ENCODE data around the gene USHBP1. TPM values are rescaled to one million over a fixed set of nuclear protein-coding genes. Genes with fewer than 3 reads are reported as not detected.

The USHBP1 gene
- total RNA-seq, 1 donor from 2014 or later: 0.29 TPM

DNA sequence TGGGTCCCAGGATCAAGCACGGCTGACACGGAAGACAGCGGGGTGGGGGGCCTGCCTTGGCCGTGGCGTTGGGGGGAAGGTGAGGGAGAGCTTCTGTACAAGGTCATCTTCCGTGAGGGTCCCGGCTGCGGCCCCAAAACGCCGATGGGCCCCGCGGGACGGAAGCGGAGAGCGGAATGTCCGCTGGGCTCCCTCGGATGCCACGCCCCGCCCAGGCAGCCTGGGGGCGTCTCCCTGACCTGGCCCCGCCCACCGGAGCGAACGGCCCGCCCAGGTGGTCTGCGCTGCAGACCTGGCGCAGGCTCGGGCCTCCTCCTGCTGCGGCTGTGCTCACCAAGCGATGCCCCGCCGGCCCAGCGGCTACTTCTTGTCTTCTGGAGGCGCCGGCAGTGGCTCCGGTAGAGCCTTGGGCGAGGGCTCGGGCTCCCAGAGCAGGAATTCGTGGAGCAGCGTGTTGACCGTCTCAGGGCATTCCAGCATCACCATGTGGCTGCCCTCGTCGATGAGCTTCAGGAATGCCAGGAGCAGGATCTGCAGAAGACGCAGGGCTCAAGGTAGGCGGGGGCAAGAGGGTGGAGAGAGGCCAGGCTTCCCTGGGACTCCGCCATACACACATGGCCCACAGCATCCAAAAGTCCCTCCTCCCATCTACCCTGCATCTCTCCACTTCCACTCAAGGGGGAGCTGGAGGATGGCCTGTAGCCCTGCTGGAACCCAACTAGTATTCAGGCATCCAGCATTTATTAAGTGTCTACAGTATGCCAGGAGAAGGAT lies 27.9 kb upstream of the USHBP1 start:
- Mint-ChIP-seq H3K4me1 (ENCODE audit: unreplicated experiment) (peaks cover 4% of the 10 kb centered on the region), H3K27ac (peak overlapping the region; percentile 88), H3K9me3 (no peaks in the 10 kb centered on the region), H3K36me3 (peaks cover 3% of the 10 kb centered on the region), H3K27me3 (no peaks in the 10 kb centered on the region), H3K4me3 (peak overlapping the region; percentile 89)
- DNase-seq (ENCODE audit: extremely low spot score, unreplicated experiment): peak; percentile 89
- TF ChIP-seq, protein P1, sequence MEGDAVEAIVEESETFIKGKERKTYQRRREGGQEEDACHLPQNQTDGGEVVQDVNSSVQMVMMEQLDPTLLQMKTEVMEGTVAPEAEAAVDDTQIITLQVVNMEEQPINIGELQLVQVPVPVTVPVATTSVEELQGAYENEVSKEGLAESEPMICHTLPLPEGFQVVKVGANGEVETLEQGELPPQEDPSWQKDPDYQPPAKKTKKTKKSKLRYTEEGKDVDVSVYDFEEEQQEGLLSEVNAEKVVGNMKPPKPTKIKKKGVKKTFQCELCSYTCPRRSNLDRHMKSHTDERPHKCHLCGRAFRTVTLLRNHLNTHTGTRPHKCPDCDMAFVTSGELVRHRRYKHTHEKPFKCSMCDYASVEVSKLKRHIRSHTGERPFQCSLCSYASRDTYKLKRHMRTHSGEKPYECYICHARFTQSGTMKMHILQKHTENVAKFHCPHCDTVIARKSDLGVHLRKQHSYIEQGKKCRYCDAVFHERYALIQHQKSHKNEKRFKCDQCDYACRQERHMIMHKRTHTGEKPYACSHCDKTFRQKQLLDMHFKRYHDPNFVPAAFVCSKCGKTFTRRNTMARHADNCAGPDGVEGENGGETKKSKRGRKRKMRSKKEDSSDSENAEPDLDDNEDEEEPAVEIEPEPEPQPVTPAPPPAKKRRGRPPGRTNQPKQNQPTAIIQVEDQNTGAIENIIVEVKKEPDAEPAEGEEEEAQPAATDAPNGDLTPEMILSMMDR (conservative IDR thresholded peaks at IDR 0.05): peak; percentile 75

DNA sequence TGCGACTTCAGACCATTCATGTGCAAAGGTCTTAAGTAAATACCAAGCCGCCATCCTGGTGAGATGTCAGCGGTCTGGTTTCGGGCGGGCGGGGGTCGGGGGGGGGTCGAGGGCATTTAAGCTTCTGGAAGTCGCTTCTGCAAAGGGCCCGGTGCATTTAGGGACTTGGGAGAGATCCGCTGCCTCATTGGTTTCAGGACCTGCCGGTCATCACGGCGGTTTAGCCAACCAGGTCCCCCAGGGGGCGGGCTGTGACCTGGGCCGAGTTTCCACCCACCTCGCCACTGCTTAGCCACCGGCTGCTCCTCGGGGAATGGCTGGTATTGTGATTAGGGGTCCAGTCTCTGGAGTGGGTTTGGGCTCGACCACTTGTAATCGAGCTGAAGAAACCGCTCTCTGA lies 24.9 kb upstream of the USHBP1 start:
- DNase-seq (ENCODE audit: extremely low spot score, unreplicated experiment): no peak
- TF ChIP-seq, protein P1 (conservative IDR thresholded peaks at IDR 0.05): no peak
- no peak overlapping the region for H3K27ac Mint-ChIP-seq
- no peak overlapping the region for H3K4me3 Mint-ChIP-seq
- H3K36me3 Mint-ChIP-seq: no peaks in the 10 kb centered on the region
- H3K4me1 Mint-ChIP-seq (ENCODE audit: unreplicated experiment): peaks cover 4% of the 10 kb centered on the region
- H3K27me3 Mint-ChIP-seq: no peaks in the 10 kb centered on the region
- no peaks in the 10 kb centered on the region for H3K9me3 Mint-ChIP-seq

DNA sequence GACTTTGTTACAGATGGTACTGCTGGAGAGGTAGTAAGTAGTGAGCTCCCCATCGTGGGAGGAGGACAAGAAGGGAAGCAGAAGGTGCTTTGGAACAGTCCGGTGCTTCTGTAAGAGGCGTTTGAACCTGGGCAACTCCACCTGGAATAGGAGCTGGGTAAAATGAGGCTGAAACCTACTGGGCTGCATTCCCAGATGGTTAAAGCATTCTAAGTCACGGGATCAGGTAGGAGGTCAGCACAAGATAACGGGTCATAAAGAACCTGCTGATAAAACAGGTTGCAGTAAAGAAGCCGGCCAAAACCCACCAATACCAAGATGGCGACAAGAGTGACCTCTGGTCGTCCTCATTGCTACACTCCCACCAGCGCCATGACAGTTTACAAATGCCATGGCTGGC lies 22.2 kb upstream of the USHBP1 start:
- peaks cover 3% of the 10 kb centered on the region for H3K27me3 Mint-ChIP-seq
- TF ChIP-seq, protein P1 (conservative IDR thresholded peaks at IDR 0.05): no peak
- no peak overlapping the region for H3K4me3 Mint-ChIP-seq
- H3K4me1 Mint-ChIP-seq (ENCODE audit: unreplicated experiment): no peaks in the 10 kb centered on the region
- H3K9me3 Mint-ChIP-seq: no peaks in the 10 kb centered on the region
- no peaks in the 10 kb centered on the region for H3K36me3 Mint-ChIP-seq
- no peak overlapping the region for H3K27ac Mint-ChIP-seq
- DNase-seq (ENCODE audit: extremely low spot score, unreplicated experiment): no peak

DNA sequence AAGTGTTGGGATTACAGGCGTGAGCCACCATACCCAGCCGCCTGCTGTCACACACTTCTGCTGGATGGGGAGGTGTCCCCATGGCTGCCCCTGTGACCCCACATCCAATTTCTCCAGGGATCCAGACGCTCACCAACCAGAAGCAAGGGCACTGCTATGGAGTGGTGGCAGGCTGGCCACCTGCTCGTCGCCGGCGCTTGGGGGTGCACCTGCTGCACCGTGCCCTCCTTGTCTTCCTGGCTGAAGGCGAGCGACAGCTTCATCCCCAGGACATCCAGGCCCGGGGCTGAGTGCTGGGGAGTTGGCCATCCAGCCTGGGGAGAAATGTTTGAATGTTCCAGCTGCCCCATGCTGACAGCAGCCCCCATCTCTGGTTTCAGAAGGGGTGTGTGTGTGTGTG lies 21.7 kb upstream of the USHBP1 start:
- no peak for DNase-seq (ENCODE audit: extremely low spot score, unreplicated experiment)
- Mint-ChIP-seq H3K27me3 (peaks cover 3% of the 10 kb centered on the region), H3K27ac (no peak overlapping the region), H3K4me1 (ENCODE audit: unreplicated experiment) (no peaks in the 10 kb centered on the region), H3K4me3 (no peak overlapping the region), H3K36me3 (no peaks in the 10 kb centered on the region), H3K9me3 (no peaks in the 10 kb centered on the region)
- TF ChIP-seq, protein P1 (conservative IDR thresholded peaks at IDR 0.05): no peak

DNA sequence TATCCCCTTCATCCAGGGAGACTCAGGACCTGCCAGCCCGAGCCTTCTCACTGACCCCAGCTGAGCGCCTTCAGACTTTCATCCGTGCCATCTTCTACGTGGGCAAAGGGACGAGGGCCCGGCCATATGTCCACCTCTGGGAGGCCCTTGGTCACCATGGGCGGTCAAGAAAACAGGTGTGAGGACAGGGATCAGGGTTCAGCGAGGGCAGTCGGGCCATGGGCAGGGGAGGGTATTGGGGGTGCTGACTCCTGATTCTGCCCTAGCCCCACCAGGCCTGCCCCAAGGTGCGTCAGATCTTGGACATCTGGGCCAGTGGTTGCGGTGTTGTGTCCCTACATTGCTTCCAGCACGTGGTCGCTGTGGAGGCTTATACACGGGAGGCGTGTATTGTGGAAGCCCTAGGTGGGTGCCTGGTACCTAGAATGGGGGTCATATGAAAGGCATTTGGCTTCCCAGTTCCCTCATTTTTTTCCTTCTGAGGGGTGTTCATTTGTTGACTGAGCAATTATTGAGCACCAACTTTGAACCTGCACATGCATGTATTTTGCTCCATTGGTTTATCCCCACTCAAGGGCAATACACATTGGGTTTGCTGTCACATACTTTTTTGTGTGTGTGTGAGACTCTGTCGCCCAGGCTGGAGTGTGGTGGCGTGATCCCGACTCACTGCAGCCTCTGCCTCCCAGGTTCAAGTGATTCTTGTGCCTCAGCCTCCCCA lies 21.0 kb upstream of the USHBP1 start:
- TF ChIP-seq, protein P1 (conservative IDR thresholded peaks at IDR 0.05): no peak
- no peak overlapping the region for H3K4me3 Mint-ChIP-seq
- DNase-seq (ENCODE audit: extremely low spot score, unreplicated experiment): no peak
- H3K36me3 Mint-ChIP-seq: no peaks in the 10 kb centered on the region
- H3K27me3 Mint-ChIP-seq: peaks cover 3% of the 10 kb centered on the region
- no peaks in the 10 kb centered on the region for H3K4me1 Mint-ChIP-seq (ENCODE audit: unreplicated experiment)
- H3K9me3 Mint-ChIP-seq: no peaks in the 10 kb centered on the region
- H3K27ac Mint-ChIP-seq: no peak overlapping the region
